Measurements from ENCODE around the gene TH.

GRCh38 chr11:2149864-2150847 is 21.5 kb downstream of the TH start:
- TF ChIP-seq CTCF (IDR thresholded peaks at IDR 0.05; ENCODE audit: low read depth, low read length, poor library complexity, severe bottlenecking) (peak; percentile 46), EZH2phosphoT487 (IDR thresholded peaks at IDR 0.05; ENCODE audit: borderline replicate concordance, low read length) (no peak)

All from DOHH2 (cell line).